Neural progenitor cell (in vitro differentiated cells): ENCODE measurements around the gene LMX1B.

ENCODE experiments used
- CTCF ChIP-seq: fragments of 200-600 bp; sonication (generic); IDR thresholded peaks from 2 replicates; pipeline ENCODE4 v1.5.1; 2017; ENCODE audit warnings: antibody characterized with exemption, mild to moderate bottlenecking
- EZH2 ChIP-seq: fragments of 200-600 bp; sonication (generic); IDR thresholded peaks from 2 replicates; pipeline ENCODE4 v1.6.1; 2017; ENCODE audit warnings: antibody characterized with exemption, mild to moderate bottlenecking, moderate library complexity

DNA sequence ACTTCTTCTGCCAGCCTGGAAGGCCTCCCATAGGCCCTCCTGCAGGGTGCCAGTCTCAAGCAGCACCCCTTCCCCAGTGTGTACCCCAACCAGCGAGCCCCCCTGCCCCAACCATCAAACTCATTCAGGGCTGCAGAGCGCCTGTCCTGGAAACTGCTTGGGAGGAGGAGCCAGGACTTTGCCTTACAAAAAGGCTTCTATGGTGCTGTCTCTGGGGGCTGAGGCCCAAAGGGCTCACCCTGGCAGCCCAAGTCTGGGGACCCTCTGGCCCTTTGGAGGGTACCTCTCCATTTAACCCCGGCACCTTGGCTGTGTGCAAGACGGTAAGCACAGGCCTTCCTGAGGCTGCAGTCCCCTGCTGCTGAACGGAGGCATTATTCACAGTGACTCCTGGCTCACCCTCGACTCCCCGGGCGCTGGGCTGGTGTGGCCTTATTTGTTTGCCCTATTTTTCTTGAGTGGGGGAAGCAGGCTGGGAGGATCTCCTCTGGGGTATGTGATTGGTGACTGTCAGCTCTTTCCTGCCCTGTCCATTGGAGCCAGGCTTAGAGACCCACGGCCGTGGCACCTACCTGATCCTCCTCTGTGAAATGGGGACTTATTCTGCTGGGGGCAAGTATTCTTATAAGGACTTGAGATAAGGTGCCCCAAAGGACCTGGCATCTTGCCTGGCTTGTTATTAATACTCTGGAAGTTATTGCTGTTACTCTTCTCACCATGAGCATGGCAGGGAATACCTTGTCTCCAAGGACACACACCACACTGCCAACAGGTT, 5.8 kb downstream of the LMX1B start:
- TF ChIP-seq CTCF (no peak), EZH2 (no peak)
